Fibroblast of mammary gland (primary cell): ENCODE data around the gene MAP3K12.

Experiments used
- DNase-seq: peaks from one replicate; pipeline ENCODE4 v3.0.0-alpha.2; 2010; ENCODE audit warnings: low read depth
- H3K4me3 ChIP-seq: 2 replicates; pipeline ENCODE4 v1.5.1; 2011; ENCODE audit warnings: low read depth, mild to moderate bottlenecking, low read length, moderate library complexity; ENCODE audit not compliant: control insufficient read depth
- TF ChIP-seq, protein P1 (sequence below): conservative IDR thresholded peaks from 2 replicates; pipeline ENCODE4 v1.5.1; 2011; ENCODE audit warnings: low read depth, low read length, inconsistent platforms; ENCODE audit not compliant: control insufficient read depth, insufficient read depth

MAP3K12 gene

DNA sequence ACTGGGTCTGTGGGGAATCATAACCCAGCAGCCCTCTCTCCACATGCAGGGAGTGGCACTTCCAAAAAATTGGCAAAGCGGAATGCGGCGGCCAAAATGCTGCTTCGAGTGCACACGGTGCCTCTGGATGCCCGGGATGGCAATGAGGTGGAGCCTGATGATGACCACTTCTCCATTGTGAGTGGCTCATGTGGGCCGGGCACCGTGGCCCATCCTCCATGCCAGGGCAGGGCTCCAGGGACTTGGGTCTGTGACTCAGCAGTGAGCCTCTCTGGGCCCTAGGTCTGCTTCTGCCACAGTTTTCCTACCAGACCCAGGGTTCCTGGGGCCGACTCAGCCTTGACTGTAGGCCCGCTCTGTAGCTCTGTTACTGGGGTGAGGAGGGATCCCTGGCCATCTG is 5.8 kb upstream of the MAP3K12 start:
- H3K4me3 ChIP-seq = no peak overlapping the region
- DNase-seq = peak; percentile 87
- TF ChIP-seq, protein P1, sequence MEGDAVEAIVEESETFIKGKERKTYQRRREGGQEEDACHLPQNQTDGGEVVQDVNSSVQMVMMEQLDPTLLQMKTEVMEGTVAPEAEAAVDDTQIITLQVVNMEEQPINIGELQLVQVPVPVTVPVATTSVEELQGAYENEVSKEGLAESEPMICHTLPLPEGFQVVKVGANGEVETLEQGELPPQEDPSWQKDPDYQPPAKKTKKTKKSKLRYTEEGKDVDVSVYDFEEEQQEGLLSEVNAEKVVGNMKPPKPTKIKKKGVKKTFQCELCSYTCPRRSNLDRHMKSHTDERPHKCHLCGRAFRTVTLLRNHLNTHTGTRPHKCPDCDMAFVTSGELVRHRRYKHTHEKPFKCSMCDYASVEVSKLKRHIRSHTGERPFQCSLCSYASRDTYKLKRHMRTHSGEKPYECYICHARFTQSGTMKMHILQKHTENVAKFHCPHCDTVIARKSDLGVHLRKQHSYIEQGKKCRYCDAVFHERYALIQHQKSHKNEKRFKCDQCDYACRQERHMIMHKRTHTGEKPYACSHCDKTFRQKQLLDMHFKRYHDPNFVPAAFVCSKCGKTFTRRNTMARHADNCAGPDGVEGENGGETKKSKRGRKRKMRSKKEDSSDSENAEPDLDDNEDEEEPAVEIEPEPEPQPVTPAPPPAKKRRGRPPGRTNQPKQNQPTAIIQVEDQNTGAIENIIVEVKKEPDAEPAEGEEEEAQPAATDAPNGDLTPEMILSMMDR = no peak

DNA sequence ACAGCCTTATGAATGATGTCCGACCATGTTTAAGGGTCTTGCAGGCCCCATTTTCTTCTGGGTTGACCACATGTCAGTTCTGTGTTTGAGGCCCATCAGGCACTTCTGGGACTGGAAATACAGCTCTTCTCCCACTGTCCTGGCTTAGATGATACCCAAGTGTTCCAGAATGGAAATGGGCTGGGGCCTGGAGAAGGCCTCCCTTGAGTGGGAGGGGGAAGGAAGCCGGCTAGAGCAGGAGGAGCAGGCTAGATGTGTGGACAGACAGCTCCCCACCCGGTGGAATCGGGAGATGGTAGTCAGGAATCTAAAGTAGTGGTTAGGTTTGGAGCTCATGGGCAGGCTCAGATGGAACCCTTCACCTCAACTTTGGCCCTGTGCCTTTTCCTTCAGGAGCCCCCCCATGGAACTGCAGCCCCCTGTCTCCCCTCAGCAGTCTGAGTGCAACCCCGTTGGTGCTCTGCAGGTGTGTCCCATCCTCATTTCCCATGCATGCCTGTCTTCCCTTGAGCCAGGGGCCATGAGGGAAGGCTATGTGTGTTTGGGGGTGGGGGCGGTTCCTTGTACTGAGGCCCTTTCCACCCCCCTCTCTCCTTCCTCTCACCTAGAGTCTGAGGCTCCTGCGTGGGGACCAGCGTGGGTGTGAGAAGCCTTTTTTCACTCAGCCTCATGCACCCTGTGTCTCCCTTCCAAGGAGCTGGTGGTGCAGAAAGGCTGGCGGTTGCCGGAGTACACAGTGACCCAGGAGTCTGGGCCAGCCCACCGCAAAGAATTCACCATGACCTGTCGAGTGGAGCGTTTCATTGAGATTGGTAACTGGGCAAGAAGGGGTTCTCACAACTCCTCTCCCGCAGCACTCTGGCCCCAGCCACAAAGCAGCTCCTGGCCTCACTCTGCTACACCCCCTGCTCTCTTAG is 5.0 kb upstream of the MAP3K12 start:
- no peak for DNase-seq
- TF ChIP-seq, protein P1 = no peak
- no peak overlapping the region for H3K4me3 ChIP-seq

DNA sequence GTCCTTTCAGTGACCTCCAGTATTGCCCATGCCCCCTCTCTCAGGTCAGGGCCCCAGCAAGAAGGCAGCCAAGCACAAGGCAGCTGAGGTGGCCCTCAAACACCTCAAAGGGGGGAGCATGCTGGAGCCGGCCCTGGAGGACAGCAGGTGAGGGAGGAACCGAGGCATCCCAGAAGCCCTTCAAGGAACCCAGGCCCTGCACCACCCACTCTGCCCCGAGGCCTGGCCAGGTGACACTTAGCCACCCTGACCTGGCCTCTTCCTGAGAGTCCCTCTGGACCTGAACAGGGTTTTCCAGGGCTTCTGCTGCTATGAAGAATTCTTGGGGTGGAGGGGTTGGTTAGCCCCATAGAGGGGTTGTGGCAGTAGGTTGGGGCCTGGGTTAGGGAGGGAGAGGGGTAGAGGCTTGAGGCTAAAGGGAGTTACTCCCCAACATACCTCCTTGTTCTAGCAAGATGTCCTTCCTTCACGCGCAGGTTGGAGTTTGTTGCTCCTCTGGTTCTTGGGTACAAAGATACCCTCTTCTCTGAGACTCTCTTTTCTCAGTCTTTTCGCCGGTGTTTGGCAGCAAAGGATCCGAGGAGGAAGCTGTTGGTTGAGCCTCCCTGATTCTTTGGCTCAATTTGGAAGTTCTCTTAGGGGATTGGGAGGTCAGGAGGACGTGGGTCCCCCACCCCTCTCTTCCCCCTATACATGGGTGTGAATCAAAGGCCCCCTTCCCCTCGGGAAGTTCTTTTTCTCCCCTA is 3.9 kb upstream of the MAP3K12 start:
- no peak for DNase-seq
- no peak overlapping the region for H3K4me3 ChIP-seq
- TF ChIP-seq, protein P1 = no peak

DNA sequence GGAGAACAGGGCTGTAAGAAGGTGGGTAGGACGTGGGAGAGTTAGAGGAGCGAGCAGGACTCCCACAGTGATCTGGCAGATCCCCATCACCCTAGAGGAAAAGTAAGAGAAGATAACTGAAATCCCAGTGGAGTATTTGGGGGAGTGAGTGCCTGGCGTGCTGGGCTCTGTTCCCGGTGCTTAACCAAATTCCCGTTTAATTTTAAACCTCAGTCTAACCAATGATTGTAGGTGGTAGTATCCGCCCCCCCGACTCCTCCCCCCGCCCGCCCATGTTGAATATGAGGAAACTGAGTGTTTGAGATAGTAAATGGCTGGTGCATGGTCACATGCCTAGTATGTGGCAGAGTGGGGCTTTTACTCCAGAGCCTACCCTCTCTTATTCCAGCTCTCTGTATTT is 3.1 kb upstream of the MAP3K12 start:
- TF ChIP-seq, protein P1 = no peak
- DNase-seq = peak; percentile 75
- peak overlapping the region; percentile 66 for H3K4me3 ChIP-seq

DNA sequence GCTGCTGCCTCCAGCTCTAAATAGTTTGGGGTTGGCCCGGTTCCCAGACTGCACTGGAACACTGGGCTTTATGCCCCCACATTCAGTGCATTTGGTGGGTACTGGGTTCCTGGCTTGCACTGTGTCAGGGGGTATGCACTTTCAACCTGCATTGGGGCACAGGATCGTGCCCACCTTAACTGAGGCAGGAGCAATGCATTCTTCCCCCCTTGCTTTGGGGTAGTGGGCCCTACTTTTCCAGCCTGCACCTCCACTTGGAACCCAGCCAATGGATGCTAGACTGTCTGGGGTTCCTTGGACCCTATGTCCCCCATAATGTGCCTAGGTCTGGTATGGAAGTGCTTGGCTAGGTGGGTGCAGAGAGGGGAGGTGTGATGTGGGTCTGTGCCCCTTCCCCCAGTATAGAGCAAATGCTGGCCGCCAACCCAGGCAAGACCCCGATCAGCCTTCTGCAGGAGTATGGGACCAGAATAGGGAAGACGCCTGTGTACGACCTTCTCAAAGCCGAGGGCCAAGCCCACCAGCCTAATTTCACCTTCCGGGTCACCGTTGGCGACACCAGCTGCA is 2.4 kb upstream of the MAP3K12 start:
- TF ChIP-seq, protein P1 = no peak
- peak overlapping the region; percentile 66 for H3K4me3 ChIP-seq
- DNase-seq = no peak

GRCh38 chr12:53500776-53501614 is 1.7 kb upstream of the MAP3K12 start, which contains the start of gene TARBP2:
TSS of gene TARBP2 (plus strand) at chr12:53501283. CDS start at chr12:53501409, 126 bp downstream.
- DNase-seq = peak; percentile 100

More at GRCh38 chr12:53500776-53501614, 1.7 kb upstream of the MAP3K12 start, which contains the start of gene TARBP2:
- TF ChIP-seq, protein P1 = no peak
- peak within 1 kb of the TSS; percentile 66 for H3K4me3 ChIP-seq
